CD8-positive, alpha-beta memory T cell (primary cell): ENCODE results near the gene CCDC85B. TPM values are rescaled to one million over a fixed set of nuclear protein-coding genes. Genes with fewer than 3 reads are reported as not detected.

Source experiments
- CTCF ChIA-PET: fragments of 350-600 bp; sonication (Branson Sonifier 250); formaldehyde crosslinking; loops from one replicate; lab custom pipeline; 2021; ENCODE audit warnings: antibody characterized with exemption; lab: Charles Lee
- POLR2A ChIA-PET: fragments of 350-600 bp; sonication (Branson Sonifier 250); formaldehyde crosslinking; loops from one replicate; lab custom pipeline; 2021; ENCODE audit warnings: antibody characterized with exemption; lab: Charles Lee
- DNase-seq, 5 donors: peaks; one replicate each; pipeline versions ENCODE4 v3.0.0 to v3.0.0-alpha.2; 2020 to 2022; ENCODE audit warnings: mixed read lengths in 1 of 5
- H3K27ac ChIP-seq: one replicate; pipeline ENCODE4 v1.7.0; 2013; ENCODE audit warnings: low read depth, mild to moderate bottlenecking, low read length, moderate library complexity
- H3K27me3 ChIP-seq: 2 replicates; pipeline ENCODE4 v1.7.0; 2013; ENCODE audit warnings: low read length, mild to moderate bottlenecking; ENCODE audit not compliant: insufficient read depth, poor library complexity, severe bottlenecking
- H3K36me3 ChIP-seq: 2 replicates; pipeline ENCODE4 v1.7.0; 2013; ENCODE audit warnings: mild to moderate bottlenecking, low read length, moderate library complexity; ENCODE audit not compliant: insufficient read depth
- H3K4me1 ChIP-seq: 2 replicates; pipeline ENCODE4 v1.7.0; 2013; ENCODE audit warnings: mild to moderate bottlenecking, low read length, moderate library complexity; ENCODE audit not compliant: insufficient read depth
- H3K4me3 ChIP-seq: 2 replicates; pipeline ENCODE4 v1.7.0; 2013; ENCODE audit warnings: mild to moderate bottlenecking, low read length
- H3K9me3 ChIP-seq: 2 replicates; pipeline ENCODE4 v1.7.0; 2013; ENCODE audit warnings: mild to moderate bottlenecking, low read length
- H3K27ac Mint-ChIP-seq, 8 donors: one replicate each; pipeline ENCODE4 v1.8.0; 2020 to 2021; ENCODE audit warnings: mixed read lengths in 8 of 8, mild to moderate bottlenecking in 6 of 8, inconsistent platforms in 3 of 8, moderate library complexity in 3 of 8
- H3K27me3 Mint-ChIP-seq, 2 donors: one replicate each; pipeline ENCODE4 v1.8.0; 2020 to 2021; ENCODE audit warnings: mixed read lengths in 2 of 2, mild to moderate bottlenecking in 1 of 2, moderate library complexity in 1 of 2
- H3K36me3 Mint-ChIP-seq, 3 donors: one replicate each; pipeline ENCODE4 v1.8.0; 2020 to 2021; ENCODE audit warnings: mixed read lengths in 3 of 3, inconsistent platforms in 1 of 3, mild to moderate bottlenecking in 1 of 3
- H3K4me1 Mint-ChIP-seq, 3 donors: one replicate each; pipeline ENCODE4 v1.8.0; 2020 to 2021; ENCODE audit warnings: mixed read lengths in 3 of 3, inconsistent platforms in 1 of 3, mild to moderate bottlenecking in 1 of 3
- H3K4me3 Mint-ChIP-seq, 7 donors: one replicate each; pipeline ENCODE4 v1.8.0; 2020 to 2021; ENCODE audit warnings: mixed read lengths in 7 of 7, mild to moderate bottlenecking in 6 of 7, moderate library complexity in 4 of 7, inconsistent platforms in 2 of 7
- H3K9me3 Mint-ChIP-seq, 5 donors: one replicate each; pipeline ENCODE4 v1.8.0; 2020 to 2022; ENCODE audit warnings: mixed read lengths in 5 of 5, mild to moderate bottlenecking in 3 of 5, moderate library complexity in 2 of 5, inconsistent platforms in 1 of 5
- polyA plus RNA-seq: library from polyadenylated mRNA; unstranded; fragments of 300-500 nt; fragmentation: Illumina TruSeq; gene quantifications from one replicate; pipeline ENCODE4 v1.2.3, GENCODE V29; 2021
- total RNA-seq, 2 experiments: library from RNA; stranded (reverse); gene quantifications; one replicate each; pipeline ENCODE4 v1.2.3, GENCODE V29; 2021

Gene CCDC85B
- total and polyA plus RNA-seq, 3 experiments from 2014 or later = 81.3 to 94.4 (median 86.7) TPM

GRCh38 chr11:65918211-65919140, 28.0 kb downstream of the CCDC85B start, which contains the start of gene C11orf68:
Gene C11orf68 (minus strand): TSS chr11:65919062. CDS start chr11:65919031, 31 bp downstream.
- H3K36me3 Mint-ChIP-seq = peaks cover 4 to 46% (median 6%) of the 10 kb centered on the region in 3 donors
- peak within 1 kb of the TSS; percentile 86 to 98 (median 91) for H3K27ac Mint-ChIP-seq
- CTCF ChIA-PET = interaction anchor here (0.6 to 2.5 kb wide), 7 partner anchors 10 to 59 kb away, joined by 3 to 33 read pairs (median 4); partner anchors contain the start of genes CCDC85B, FIBP and MUS81
- no peaks in the 10 kb centered on the region for H3K9me3 ChIP-seq
- no peaks in the 10 kb centered on the region for H3K27me3 ChIP-seq
- peaks cover 38% of the 10 kb centered on the region for H3K4me1 ChIP-seq
- no peaks in the 10 kb centered on the region for H3K9me3 Mint-ChIP-seq
- peak within 1 kb of the TSS; percentile 82 for H3K27ac ChIP-seq
- POLR2A ChIA-PET = interaction anchor here (0.5 to 2.3 kb wide), 9 partner anchors 18 to 1929 kb away, joined by 3 to 30 read pairs (median 3); partner anchors contain the start of genes CCDC85B, FIBP and FOSL1
- H3K4me3 Mint-ChIP-seq = peak within 1 kb of the TSS; percentile 88 to 98 (median 93)
- H3K4me1 Mint-ChIP-seq = peaks cover 27 to 63% (median 36%) of the 10 kb centered on the region in 3 donors
- peak within 1 kb of the TSS; percentile 96 for H3K4me3 ChIP-seq
- DNase-seq = peak in 1 of 5 donors; percentile 56
- H3K27me3 Mint-ChIP-seq = peaks cover 0 to 3% of the 10 kb centered on the region in 2 donors
- peaks cover 15% of the 10 kb centered on the region for H3K36me3 ChIP-seq

- Histone ChIP-seq H3K4me3 (peak within 1 kb of the TSS; percentile 96), H3K36me3 (peaks cover 16% of the 10 kb centered on the region), H3K4me1 (peaks cover 38% of the 10 kb centered on the region), H3K27me3 (no peaks in the 10 kb centered on the region), H3K9me3 (no peaks in the 10 kb centered on the region), H3K27ac (peak within 1 kb of the TSS; percentile 82)
- Mint-ChIP-seq H3K9me3 (no peaks in the 10 kb centered on the region), H3K4me1 (peaks cover 27 to 63% (median 36%) of the 10 kb centered on the region in 3 donors), H3K4me3 (peak within 1 kb of the TSS; percentile 88 to 98 (median 93)), H3K27me3 (peaks cover 0 to 3% of the 10 kb centered on the region in 2 donors), H3K36me3 (peaks cover 4 to 47% (median 6%) of the 10 kb centered on the region in 3 donors), H3K27ac (peak within 1 kb of the TSS; percentile 86 to 98 (median 91))
- DNase-seq = peak; percentile 96 to 100 (median 98)
- ChIA-PET POLR2A (interaction anchor here (0.6 to 2.3 kb wide), 6 partner anchors 9 to 31 kb away, joined by 3 to 30 read pairs (median 5); partner anchors contain the start of genes CCDC85B, FIBP and FOSL1), CTCF (interaction anchor here (1.0 to 2.5 kb wide), 4 partner anchors 11 to 32 kb away, joined by 3 to 33 read pairs (median 4); partner anchors contain the start of genes CCDC85B and FIBP)
Observed at GRCh38 chr11:65919141-65919572, 28.7 kb downstream of the CCDC85B start, which contains the start of gene DRAP1. Gene DRAP1 (plus strand): TSS chr11:65919426. CDS start chr11:65919502, 76 bp downstream.

DNA sequence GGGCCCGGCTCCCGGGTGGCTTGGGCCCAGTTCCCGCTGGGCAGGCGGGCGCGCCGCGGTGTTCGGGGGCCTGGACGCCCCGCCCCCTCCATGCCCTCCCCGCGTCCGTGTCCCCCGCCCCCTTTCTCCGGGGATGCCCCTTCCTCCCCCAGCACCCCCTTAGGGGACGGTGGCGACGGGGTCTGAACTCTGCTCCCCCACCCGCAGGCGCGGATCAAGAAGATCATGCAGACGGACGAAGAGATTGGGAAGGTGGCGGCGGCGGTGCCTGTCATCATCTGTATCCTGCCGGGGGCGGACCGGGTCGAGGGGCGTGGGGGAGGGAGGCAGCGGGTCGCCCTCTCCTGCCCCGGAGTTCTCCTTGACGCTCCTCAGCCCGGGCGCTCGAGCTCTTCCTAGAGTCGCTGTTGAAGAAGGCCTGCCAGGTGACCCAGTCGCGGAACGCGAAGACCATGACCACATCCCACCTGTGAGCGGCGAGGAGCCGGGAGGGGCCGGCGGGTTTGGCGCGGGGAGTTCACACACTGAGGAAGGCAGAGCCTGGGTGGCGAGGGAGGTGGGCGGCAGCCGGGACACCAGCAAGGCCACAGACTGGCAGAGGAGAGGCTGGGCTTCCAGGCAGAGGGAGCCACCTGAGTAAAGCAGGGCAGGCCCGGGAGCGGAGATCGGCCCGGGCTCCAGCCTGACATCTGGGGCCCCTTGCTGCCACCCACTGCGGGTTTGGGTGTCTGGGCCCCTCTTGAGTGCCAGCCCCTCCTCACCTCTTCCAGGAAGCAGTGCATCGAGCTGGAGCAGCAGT, 29.3 kb downstream of the CCDC85B start:
- Histone ChIP-seq H3K27ac (peak overlapping the region; percentile 73), H3K4me1 (peaks cover 38% of the 10 kb centered on the region), H3K9me3 (no peaks in the 10 kb centered on the region), H3K4me3 (peak overlapping the region; percentile 84), H3K27me3 (no peaks in the 10 kb centered on the region), H3K36me3 (peaks cover 16% of the 10 kb centered on the region)
- ChIA-PET POLR2A (interaction anchor here (0.9 to 1.2 kb wide), 3 partner anchors 8 to 31 kb away, joined by 3 to 7 read pairs (median 3); partner anchors contain the start of genes CCDC85B and FIBP), CTCF (interaction anchor here (1.0 to 3.4 kb wide), 3 partner anchors 29 to 35 kb away, joined by 4 to 17 read pairs (median 11); partner anchors contain the start of genes CCDC85B and FIBP)
- Mint-ChIP-seq H3K4me1 (peaks cover 27 to 60% (median 32%) of the 10 kb centered on the region in 3 donors), H3K9me3 (no peaks in the 10 kb centered on the region), H3K27me3 (peaks cover 0 to 1% of the 10 kb centered on the region in 2 donors), H3K36me3 (peaks cover 4 to 49% (median 6%) of the 10 kb centered on the region in 3 donors), H3K4me3 (peak overlapping the region; percentile 87 to 98 (median 93)), H3K27ac (peak overlapping the region; percentile 80 to 98 (median 89))
- DNase-seq = peak in 3 of 5 donors; percentile 57 to 81 (median 66)

- peak overlapping the region; percentile 87 to 98 (median 93) for H3K4me3 Mint-ChIP-seq
- DNase-seq = no peak
- H3K9me3 Mint-ChIP-seq = no peaks in the 10 kb centered on the region
- Histone ChIP-seq H3K4me3 (peak overlapping the region; percentile 84), H3K27ac (peak overlapping the region; percentile 73), H3K4me1 (peaks cover 38% of the 10 kb centered on the region), H3K9me3 (no peaks in the 10 kb centered on the region), H3K27me3 (no peaks in the 10 kb centered on the region), H3K36me3 (peaks cover 16% of the 10 kb centered on the region)
- H3K27ac Mint-ChIP-seq = peak overlapping the region in 7 of 8 donors; percentile 85 to 98 (median 90)
- H3K27me3 Mint-ChIP-seq = peaks cover 0 to 1% of the 10 kb centered on the region in 2 donors
- H3K36me3 Mint-ChIP-seq = peaks cover 4 to 45% (median 6%) of the 10 kb centered on the region in 3 donors
- ChIA-PET CTCF (interaction anchor here (1.0 to 3.4 kb wide), 4 partner anchors 30 to 35 kb away, joined by 3 to 17 read pairs (median 8); partner anchors contain the start of genes CCDC85B and FIBP), POLR2A (interaction anchor here (0.7 to 1.2 kb wide), 4 partner anchors 8 to 46 kb away, joined by 3 to 7 read pairs (median 3); partner anchors contain the start of genes CCDC85B and FIBP)
- H3K4me1 Mint-ChIP-seq = peaks cover 21 to 53% (median 28%) of the 10 kb centered on the region in 3 donors
Observed at GRCh38 chr11:65920372-65920802, 29.9 kb downstream of the CCDC85B start.

DNA sequence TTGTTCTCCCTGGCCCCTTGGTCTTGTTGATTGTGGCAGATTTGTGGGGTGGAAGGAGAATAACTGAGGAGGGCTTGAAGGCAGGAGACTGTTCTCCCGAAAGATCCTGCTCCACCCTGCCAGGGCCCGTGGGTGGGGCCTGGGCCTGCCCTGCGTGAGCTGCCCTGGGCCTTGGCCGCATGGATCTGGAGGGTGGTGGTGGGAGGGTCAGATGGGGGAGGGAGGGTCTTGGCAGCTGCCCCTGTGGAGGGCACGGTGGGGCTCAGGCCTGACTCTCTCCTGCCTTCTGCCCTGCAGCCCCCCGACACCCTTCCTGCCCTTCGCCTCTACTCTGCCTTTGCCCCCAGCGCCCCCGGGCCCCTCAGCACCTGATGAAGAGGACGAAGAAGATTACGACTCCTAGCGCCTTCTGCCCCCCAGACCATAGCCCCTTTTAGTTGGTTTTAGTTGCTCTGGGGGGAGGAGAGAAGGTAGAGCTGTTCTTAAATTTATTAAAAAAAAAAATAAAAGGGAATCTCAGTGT, 30.6 kb downstream of the CCDC85B start:
- Histone ChIP-seq H3K9me3 (no peaks in the 10 kb centered on the region), H3K4me3 (no peak overlapping the region), H3K27me3 (no peaks in the 10 kb centered on the region), H3K36me3 (peaks cover 16% of the 10 kb centered on the region), H3K4me1 (peaks cover 35% of the 10 kb centered on the region), H3K27ac (no peak overlapping the region)
- Mint-ChIP-seq H3K4me1 (peaks cover 24 to 52% (median 28%) of the 10 kb centered on the region in 3 donors), H3K27me3 (peaks cover 0 to 1% of the 10 kb centered on the region in 2 donors), H3K9me3 (no peaks in the 10 kb centered on the region), H3K36me3 (peaks cover 4 to 49% (median 6%) of the 10 kb centered on the region in 3 donors), H3K27ac (peak overlapping the region in 2 of 8 donors; percentile 54 to 55), H3K4me3 (peak overlapping the region in 5 of 7 donors; percentile 72 to 94 (median 92))
- CTCF ChIA-PET = interaction anchor here (1.0 to 3.4 kb wide), 3 partner anchors 31 to 36 kb away, joined by 3 to 17 read pairs (median 11); partner anchors contain the start of genes CCDC85B and FIBP
- POLR2A ChIA-PET = interaction anchor here (0.7 to 1.3 kb wide), 4 partner anchors 31 to 161 kb away, joined by 3 to 4 read pairs (median 3); partner anchors contain the start of gene CCDC85B
- no peak for DNase-seq

DNA sequence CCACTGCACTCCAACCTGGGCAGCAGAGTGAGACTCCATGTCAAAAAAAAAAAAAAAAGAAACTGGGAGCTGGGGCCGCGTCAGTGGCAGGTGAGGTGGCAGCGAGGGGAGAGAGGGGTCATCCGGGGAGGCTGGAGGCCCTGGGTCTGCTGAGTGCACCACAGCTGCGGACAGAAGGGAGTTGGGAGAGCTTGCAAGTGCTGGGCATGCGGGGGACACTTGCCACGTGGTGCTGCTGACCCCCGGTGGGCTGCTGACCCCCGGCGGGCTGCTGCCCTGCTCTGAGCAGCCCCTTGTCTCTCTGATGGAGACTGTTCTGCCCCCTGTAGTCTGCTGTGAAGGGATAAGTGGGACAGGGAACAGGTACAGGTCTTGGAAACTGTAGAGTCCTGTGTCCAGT, 31.4 kb downstream of the CCDC85B start:
- no peak overlapping the region for H3K4me3 ChIP-seq
- Mint-ChIP-seq H3K27me3 (no peaks in the 10 kb centered on the region), H3K27ac (peak overlapping the region in 4 of 8 donors; percentile 50 to 76 (median 74)), H3K4me3 (peak overlapping the region in 5 of 7 donors; percentile 35 to 71 (median 52)), H3K9me3 (no peaks in the 10 kb centered on the region), H3K4me1 (peaks cover 19 to 45% (median 21%) of the 10 kb centered on the region in 3 donors), H3K36me3 (peaks cover 4 to 46% (median 6%) of the 10 kb centered on the region in 3 donors)
- H3K27ac ChIP-seq = no peak overlapping the region
- H3K9me3 ChIP-seq = no peaks in the 10 kb centered on the region
- DNase-seq = no peak
- CTCF ChIA-PET = interaction anchor here (2.9 to 3.4 kb wide), 3 partner anchors 31 to 37 kb away, joined by 11 to 17 read pairs (median 13); partner anchors contain the start of genes CCDC85B and FIBP
- peaks cover 28% of the 10 kb centered on the region for H3K4me1 ChIP-seq
- H3K27me3 ChIP-seq = no peaks in the 10 kb centered on the region
- peaks cover 16% of the 10 kb centered on the region for H3K36me3 ChIP-seq
- POLR2A ChIA-PET = interaction anchor here (0.7 to 1.3 kb wide), 2 partner anchors 32 to 161 kb away, joined by 3 to 4 read pairs; partner anchors contain the start of gene CCDC85B
